ENCODE data around the gene RBM4.

The RBM4 gene

GRCh38 chr11:66659763-66660162, 21.3 kb downstream of the RBM4 start:
- DNase-seq: no peak

- DNase-seq: no peak
Measured at GRCh38 chr11:66663741-66664296, 25.3 kb downstream of the RBM4 start.

- DNase-seq: no peak
Measured at GRCh38 chr11:66665369-66665768, 26.9 kb downstream of the RBM4 start.

GRCh38 chr11:66670816-66671215, 32.3 kb downstream of the RBM4 start:
- no peak for DNase-seq

- no peak for DNase-seq
Measured at GRCh38 chr11:66674964-66675602, 36.6 kb downstream of the RBM4 start.

- DNase-seq: no peak
Measured at GRCh38 chr11:66676282-66676919, 37.9 kb downstream of the RBM4 start.

GRCh38 chr11:66676931-66677598, 38.6 kb downstream of the RBM4 start:
- DNase-seq: no peak

GRCh38 chr11:66677599-66678375, 39.3 kb downstream of the RBM4 start, which contains the start of gene RBM4B:
TSS of gene RBM4B (minus strand) at chr11:66677887. CDS start at chr11:66677079, 808 bp downstream.
- peak; percentile 95 for DNase-seq

GRCh38 chr11:66680966-66681645, 42.6 kb downstream of the RBM4 start:
- no peak for DNase-seq

- DNase-seq: no peak
Measured at GRCh38 chr11:66683877-66684276, 45.4 kb downstream of the RBM4 start.

GRCh38 chr11:66684635-66685034, 46.1 kb downstream of the RBM4 start:
- no peak for DNase-seq

GRCh38 chr11:66685276-66686099, 47.0 kb downstream of the RBM4 start:
- no peak for DNase-seq

GRCh38 chr11:66686100-66686785, 47.7 kb downstream of the RBM4 start:
- DNase-seq: no peak

- no peak for DNase-seq
Measured at GRCh38 chr11:66686801-66687750, 48.6 kb downstream of the RBM4 start.

- DNase-seq: no peak
Measured at GRCh38 chr11:66687831-66688281, 49.4 kb downstream of the RBM4 start.

GRCh38 chr11:66688561-66689534, 50.3 kb downstream of the RBM4 start:
- DNase-seq: no peak

- DNase-seq: no peak
Measured at GRCh38 chr11:66689661-66690590, 51.4 kb downstream of the RBM4 start.

Measured in activated naive CD4-positive, alpha-beta T cell treated with anti-CD3 and anti-CD28 coated beads, Interleukin-2, amount 50 U/mL, for 16 hours (primary cell).